ENCODE data around the gene UBE2QL1. TPM values are rescaled to one million over a fixed set of nuclear protein-coding genes. Genes with fewer than 3 reads are reported as not detected.

UBE2QL1 gene
- total RNA-seq, 1 donor = not detected

DNA sequence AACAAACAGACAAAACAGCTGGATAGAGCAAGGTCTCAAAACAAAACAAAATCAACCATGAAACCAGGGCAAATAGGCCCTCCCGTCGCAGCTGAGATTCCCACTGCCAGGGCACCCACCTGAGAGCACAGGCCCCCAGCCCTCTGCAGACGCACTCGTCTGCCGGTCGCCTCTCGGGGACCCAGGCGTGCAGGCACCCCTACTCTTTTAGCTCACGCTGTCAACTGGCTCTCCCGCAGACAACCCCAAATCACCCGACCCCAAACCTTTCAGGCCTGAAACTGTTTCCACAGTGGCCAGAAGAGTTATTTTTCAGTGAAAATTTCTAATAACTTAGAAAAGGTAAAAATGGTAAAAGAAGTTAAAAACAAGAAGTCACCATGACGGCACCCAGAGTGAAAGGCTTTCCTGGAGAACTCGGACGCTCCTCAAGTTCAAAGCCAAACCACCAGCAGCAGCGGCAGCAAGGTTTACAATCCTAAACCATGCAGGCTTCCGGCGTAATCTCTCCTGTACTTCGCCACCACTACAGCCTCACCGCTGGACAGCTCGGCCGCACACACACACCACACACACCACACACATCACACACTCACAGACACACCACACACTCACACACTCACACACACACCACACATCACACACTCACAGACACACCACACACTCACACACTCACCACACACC lies 1.9 kb upstream of the UBE2QL1 start:
- no peak for DNase-seq (ENCODE audit: low read depth)
- H3K4me3 ChIP-seq (ENCODE audit: low read depth, low read length) = no peak overlapping the region
- TF ChIP-seq CTCF (IDR thresholded peaks at IDR 0.05; ENCODE audit: insufficient read depth, low read depth, low read length) = no peak

GRCh38 chr5:6447384-6448140 lies 1.1 kb upstream of the UBE2QL1 start:
- no peak for DNase-seq (ENCODE audit: low read depth)
- no peak overlapping the region for H3K4me3 ChIP-seq (ENCODE audit: low read depth, low read length)
- TF ChIP-seq CTCF (IDR thresholded peaks at IDR 0.05; ENCODE audit: insufficient read depth, low read depth, low read length) = no peak

- no peak for DNase-seq (ENCODE audit: low read depth)
- no peak for TF ChIP-seq CTCF (IDR thresholded peaks at IDR 0.05; ENCODE audit: insufficient read depth, low read depth, low read length)
- no peak overlapping the region for H3K4me3 ChIP-seq (ENCODE audit: low read depth, low read length)
Observed at GRCh38 chr5:6448141-6448491, 543 bp upstream of the UBE2QL1 start.

GRCh38 chr5:6449465-6450158 lies 953 bp downstream of the UBE2QL1 start:
- H3K4me3 ChIP-seq (ENCODE audit: low read depth, low read length) = no peak overlapping the region
- TF ChIP-seq CTCF (IDR thresholded peaks at IDR 0.05; ENCODE audit: insufficient read depth, low read depth, low read length) = no peak
- DNase-seq (ENCODE audit: low read depth) = no peak

GRCh38 chr5:6450319-6450833 lies 1.7 kb downstream of the UBE2QL1 start:
- TF ChIP-seq CTCF (IDR thresholded peaks at IDR 0.05; ENCODE audit: insufficient read depth, low read depth, low read length) = no peak
- no peak overlapping the region for H3K4me3 ChIP-seq (ENCODE audit: low read depth, low read length)
- no peak for DNase-seq (ENCODE audit: low read depth)

DNA sequence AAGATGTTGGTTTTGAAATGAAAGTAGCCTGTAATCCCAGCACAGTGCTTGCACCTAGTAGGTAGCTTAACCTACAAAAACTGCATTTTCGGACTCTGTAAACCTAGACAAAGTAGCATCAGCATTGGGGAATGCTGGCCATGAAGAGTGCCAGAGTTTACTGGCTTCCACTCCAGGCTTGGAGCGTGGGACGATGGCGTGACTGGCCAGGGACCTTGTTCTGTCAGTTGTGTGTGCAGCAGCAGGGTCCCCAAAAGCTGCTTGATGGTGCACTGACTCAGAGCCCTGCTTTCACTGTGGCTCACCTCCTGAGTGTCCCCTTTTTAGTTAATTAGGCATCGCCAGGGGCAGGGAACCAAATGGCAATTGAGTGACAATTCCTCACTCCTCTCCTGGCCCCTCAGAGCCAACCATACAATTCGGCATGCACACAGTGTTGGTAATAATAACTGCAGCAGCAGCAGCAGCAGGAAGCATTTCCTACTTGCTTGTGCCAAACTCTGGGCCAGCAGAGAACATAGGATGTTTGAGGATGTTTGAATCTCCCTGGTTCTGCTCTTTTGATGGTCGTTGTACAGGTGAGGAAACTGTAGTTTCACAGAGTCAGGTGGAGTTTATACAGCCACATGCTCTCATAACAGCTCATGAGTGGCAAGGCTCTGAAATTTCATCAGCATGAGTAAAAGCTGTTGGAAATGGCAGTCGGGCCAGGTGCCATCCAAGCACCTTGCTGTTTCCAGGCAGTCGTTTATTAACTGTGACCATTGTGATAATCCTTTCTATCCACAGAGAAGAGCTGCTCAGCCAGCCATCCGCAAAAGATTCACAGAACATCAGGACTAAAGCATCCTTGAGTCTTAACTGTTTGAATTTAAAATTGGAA lies 4.2 kb downstream of the UBE2QL1 start:
- DNase-seq (ENCODE audit: low read depth) = no peak
- TF ChIP-seq CTCF (IDR thresholded peaks at IDR 0.05; ENCODE audit: insufficient read depth, low read depth, low read length) = no peak
- H3K4me3 ChIP-seq (ENCODE audit: low read depth, low read length) = no peak overlapping the region

Measured in fibroblast of villous mesenchyme (primary cell).